Stimulated activated CD8-positive, alpha-beta memory T cell treated with anti-CD3 and anti-CD28 coated beads, Interleukin-4, amount 100 ng/mL, for 48 hours (primary cell): ENCODE measurements around the gene BACE2.

Source experiments
- DNase-seq: peaks from one replicate; pipeline ENCODE4 v3.0.0-alpha.2; 2020

BACE2 gene

DNA sequence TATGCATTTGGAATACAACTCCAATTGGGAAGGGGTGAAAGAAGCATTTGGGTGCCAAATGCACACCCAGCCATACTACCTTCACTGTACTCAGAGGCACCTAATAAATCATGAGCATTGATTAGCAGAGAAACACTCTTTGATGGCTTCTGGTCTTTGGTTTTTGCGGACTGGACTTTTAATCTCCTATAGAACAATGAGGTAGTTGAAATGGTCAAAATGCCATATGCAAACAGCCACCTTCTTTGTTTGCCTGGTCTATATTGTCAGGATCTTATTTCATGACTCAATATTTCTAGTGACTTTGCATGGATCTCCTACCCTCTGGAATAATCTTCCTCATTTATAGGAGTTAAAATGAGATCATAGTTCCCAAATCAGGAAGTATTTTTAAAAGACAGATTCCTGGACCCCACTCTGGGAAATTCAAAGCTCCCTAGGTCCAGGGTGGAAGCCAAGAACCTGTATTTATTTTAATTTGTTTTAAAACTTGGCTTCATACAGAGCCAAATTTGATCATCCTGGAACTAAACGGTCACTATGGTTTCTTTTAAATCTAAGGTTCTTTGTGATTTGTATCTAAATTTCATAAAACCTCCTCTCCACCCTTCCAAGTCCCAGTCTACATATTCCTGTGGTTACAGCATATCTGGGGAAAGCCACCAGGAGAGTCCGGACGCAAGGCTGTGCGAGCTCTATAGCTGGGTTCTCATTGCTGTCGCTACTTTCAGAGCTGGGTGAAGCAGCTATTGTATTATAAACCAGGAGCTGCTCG lies 157.4 kb downstream of the BACE2 start:
- DNase-seq = no peak

DNA sequence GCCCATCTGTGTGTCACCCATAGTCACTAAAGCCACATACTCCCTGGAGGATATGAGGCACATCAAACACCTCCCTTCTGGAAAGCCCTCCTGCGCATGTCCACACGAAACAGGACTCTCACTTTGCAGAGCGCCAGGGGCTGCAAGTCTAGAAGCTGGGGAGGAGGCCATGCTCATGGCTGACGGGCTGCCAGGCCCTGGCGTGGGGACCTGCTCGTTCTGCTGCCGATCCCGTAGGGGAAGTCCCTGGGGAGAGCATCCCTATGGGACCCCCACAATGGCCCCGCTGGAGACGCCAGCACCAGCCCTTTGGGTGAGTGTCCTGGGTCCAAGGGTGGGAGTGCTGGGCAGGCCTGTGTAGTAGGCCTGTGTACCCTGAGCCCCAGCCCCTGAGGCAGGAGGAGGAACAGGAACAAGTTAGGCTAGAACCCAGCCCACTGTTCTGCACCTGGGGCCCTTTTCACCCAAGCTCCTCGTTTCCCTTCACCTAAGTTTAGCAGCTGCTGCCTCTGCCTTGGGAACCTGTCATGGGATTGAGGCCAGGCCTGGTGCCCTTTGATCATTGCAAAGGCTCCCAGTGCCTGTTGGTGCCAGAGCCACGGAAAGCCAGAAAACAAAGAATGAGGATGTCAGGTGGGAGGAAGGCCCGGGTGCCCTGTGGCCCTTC lies 158.6 kb downstream of the BACE2 start:
- no peak for DNase-seq

DNA sequence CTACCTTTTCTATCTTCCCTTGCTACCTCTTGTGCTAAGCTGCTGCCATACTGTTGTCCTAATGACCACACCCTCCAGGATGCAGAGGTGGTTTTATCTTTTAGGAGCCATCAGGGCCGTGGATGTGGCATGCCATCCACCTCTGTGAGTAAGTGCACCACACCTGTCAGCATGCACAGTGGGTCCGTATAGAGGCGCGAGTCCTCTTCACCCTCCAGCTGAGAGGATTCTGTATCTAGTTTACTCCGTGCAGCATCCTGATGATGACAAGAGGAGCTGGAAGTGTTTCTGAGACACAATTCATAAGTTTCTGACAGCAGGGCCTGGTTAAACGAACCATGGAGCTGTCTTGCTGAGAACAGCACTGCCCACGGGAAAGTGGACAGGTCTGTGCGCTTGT lies 159.8 kb downstream of the BACE2 start:
- no peak for DNase-seq

DNA sequence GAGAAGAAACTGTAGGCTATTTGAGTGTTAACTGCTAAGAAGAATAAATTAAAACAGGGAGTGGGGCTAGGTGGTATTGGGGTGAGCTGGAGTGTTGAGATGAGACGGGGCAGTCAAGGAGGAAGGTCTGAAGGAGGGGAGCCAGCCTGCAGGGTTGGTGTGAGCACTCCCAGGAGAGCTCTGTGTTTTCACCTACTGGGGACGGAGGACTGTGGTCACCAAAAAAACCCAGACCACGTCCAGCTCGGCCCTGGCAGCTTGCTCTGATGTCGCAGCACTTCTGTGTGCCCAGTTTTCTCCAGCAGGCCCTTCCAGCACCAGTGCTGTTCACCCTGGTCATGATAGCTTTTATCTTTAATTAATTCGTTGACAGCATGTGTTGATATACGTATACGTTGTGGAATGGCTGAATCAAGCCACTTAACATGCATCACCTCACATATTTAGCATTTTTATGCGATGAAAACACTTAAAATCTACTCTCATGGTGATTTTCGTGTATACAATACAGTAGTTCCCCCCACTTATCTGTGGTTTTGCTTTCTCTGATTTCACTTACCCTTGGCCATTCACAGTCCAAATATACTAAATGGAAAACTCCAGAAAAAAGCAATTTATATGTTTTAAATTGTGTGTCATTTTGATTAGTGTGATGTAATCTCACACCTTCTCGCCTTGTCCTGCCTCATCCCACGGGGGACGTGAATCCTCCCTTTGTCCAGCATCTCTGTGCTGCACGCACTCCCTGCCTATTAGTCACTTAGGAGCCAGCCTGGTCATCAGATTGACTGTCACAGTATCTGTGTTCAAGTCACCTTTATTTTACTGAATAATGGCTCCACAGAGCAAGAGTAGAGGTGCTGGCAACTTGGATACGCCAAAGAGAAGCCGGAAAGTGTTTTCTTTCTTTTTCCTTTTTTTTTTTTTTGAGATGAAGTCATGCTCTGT lies 161.0 kb downstream of the BACE2 start:
- DNase-seq = no peak
